Muscle layer of duodenum (tissue), 2 donors: ENCODE data around the gene RAD52.

Experiments used
- H3K27ac ChIP-seq: one replicate; pipeline ENCODE4 v1.7.0; 2013; ENCODE audit warnings: mild to moderate bottlenecking, low read length
- H3K27me3 ChIP-seq: one replicate; pipeline ENCODE4 v1.7.0; 2013; ENCODE audit warnings: low read depth, mild to moderate bottlenecking, control low read depth, low read length
- H3K36me3 ChIP-seq, 2 donors: one replicate each; pipeline ENCODE4 v1.7.0; 2013; ENCODE audit warnings: low read length in 2 of 2, control low read depth in 1 of 2, mild to moderate bottlenecking in 1 of 2; ENCODE audit not compliant: insufficient read depth in 2 of 2, control insufficient read depth in 1 of 2
- H3K4me1 ChIP-seq, 2 donors: one replicate each; pipeline ENCODE4 v1.7.0; 2013; ENCODE audit warnings: low read length in 2 of 2, mild to moderate bottlenecking in 2 of 2, control low read depth in 1 of 2, moderate library complexity in 1 of 2; ENCODE audit not compliant: insufficient read depth in 2 of 2, control insufficient read depth in 1 of 2
- H3K4me3 ChIP-seq, 2 donors: one replicate each; pipeline ENCODE4 v1.7.0; 2013; ENCODE audit warnings: low read length in 2 of 2, low read depth in 1 of 2, mild to moderate bottlenecking in 1 of 2
- H3K9me3 ChIP-seq, 2 donors: one replicate each; pipeline ENCODE4 v1.7.0; 2013; ENCODE audit warnings: low read length in 2 of 2, control low read depth in 1 of 2, mild to moderate bottlenecking in 1 of 2; ENCODE audit not compliant: control insufficient read depth in 1 of 2
- donor health status: healthy.

The RAD52 gene

GRCh38 chr12:897386-897785 is 52.1 kb downstream of the RAD52 start:
- no peaks in the 10 kb centered on the region for H3K9me3 ChIP-seq
- no peaks in the 10 kb centered on the region for H3K4me1 ChIP-seq
- peaks cover 53 to 69% of the 10 kb centered on the region in 2 donors for H3K36me3 ChIP-seq
- no peak overlapping the region for H3K27ac ChIP-seq
- H3K4me3 ChIP-seq: no peak overlapping the region
- no peaks in the 10 kb centered on the region for H3K27me3 ChIP-seq

GRCh38 chr12:896031-896430 is 53.5 kb downstream of the RAD52 start:
- H3K9me3 ChIP-seq: no peaks in the 10 kb centered on the region
- peaks cover 47 to 59% of the 10 kb centered on the region in 2 donors for H3K36me3 ChIP-seq
- no peak overlapping the region for H3K27ac ChIP-seq
- no peaks in the 10 kb centered on the region for H3K4me1 ChIP-seq
- H3K27me3 ChIP-seq: no peaks in the 10 kb centered on the region
- H3K4me3 ChIP-seq: no peak overlapping the region

- no peaks in the 10 kb centered on the region for H3K4me1 ChIP-seq
- no peaks in the 10 kb centered on the region for H3K27me3 ChIP-seq
- peaks cover 44 to 64% of the 10 kb centered on the region in 2 donors for H3K36me3 ChIP-seq
- no peak overlapping the region for H3K27ac ChIP-seq
- H3K9me3 ChIP-seq: no peaks in the 10 kb centered on the region
- H3K4me3 ChIP-seq: no peak overlapping the region
These were observed 55.3 kb downstream of the RAD52 start for GRCh38 chr12:894226-894625.

- H3K36me3 ChIP-seq: peaks cover 82 to 94% of the 10 kb centered on the region in 2 donors
- no peak overlapping the region for H3K4me3 ChIP-seq
- no peaks in the 10 kb centered on the region for H3K27me3 ChIP-seq
- H3K9me3 ChIP-seq: no peaks in the 10 kb centered on the region
- H3K27ac ChIP-seq: no peak overlapping the region
- no peaks in the 10 kb centered on the region for H3K4me1 ChIP-seq
These were observed 63.3 kb downstream of the RAD52 start for GRCh38 chr12:886206-886605.

GRCh38 chr12:885701-886100 is 63.8 kb downstream of the RAD52 start:
- no peaks in the 10 kb centered on the region for H3K27me3 ChIP-seq

GRCh38 chr12:884746-885414 is 64.6 kb downstream of the RAD52 start:
- peaks cover 87 to 98% of the 10 kb centered on the region in 2 donors for H3K36me3 ChIP-seq
- no peak overlapping the region for H3K4me3 ChIP-seq
- H3K27me3 ChIP-seq: no peaks in the 10 kb centered on the region
- H3K4me1 ChIP-seq: no peaks in the 10 kb centered on the region
- H3K27ac ChIP-seq: no peak overlapping the region
- H3K9me3 ChIP-seq: no peaks in the 10 kb centered on the region

More at GRCh38 chr12:885701-886100, 63.8 kb downstream of the RAD52 start:
- peaks cover 84 to 98% of the 10 kb centered on the region in 2 donors for H3K36me3 ChIP-seq
- H3K9me3 ChIP-seq: no peaks in the 10 kb centered on the region
- H3K4me3 ChIP-seq: no peak overlapping the region
- H3K27ac ChIP-seq: no peak overlapping the region
- H3K4me1 ChIP-seq: no peaks in the 10 kb centered on the region

- H3K27ac ChIP-seq: no peak overlapping the region
- no peaks in the 10 kb centered on the region for H3K9me3 ChIP-seq
- H3K36me3 ChIP-seq: peaks cover 72 to 77% of the 10 kb centered on the region in 2 donors
- no peaks in the 10 kb centered on the region for H3K4me1 ChIP-seq
- no peak overlapping the region for H3K4me3 ChIP-seq
- no peaks in the 10 kb centered on the region for H3K27me3 ChIP-seq
These were observed 68.8 kb downstream of the RAD52 start for GRCh38 chr12:880656-881055.

- H3K27me3 ChIP-seq: no peaks in the 10 kb centered on the region
- peaks cover 62 to 66% of the 10 kb centered on the region in 2 donors for H3K36me3 ChIP-seq
- H3K9me3 ChIP-seq: no peaks in the 10 kb centered on the region
- H3K27ac ChIP-seq: no peak overlapping the region
- H3K4me3 ChIP-seq: no peak overlapping the region
- no peaks in the 10 kb centered on the region for H3K4me1 ChIP-seq
These were observed 69.9 kb downstream of the RAD52 start for GRCh38 chr12:879641-880040.

- Histone ChIP-seq H3K27me3 (no peaks in the 10 kb centered on the region), H3K9me3 (no peaks in the 10 kb centered on the region), H3K4me1 (no peaks in the 10 kb centered on the region), H3K36me3 (peaks cover 20 to 32% of the 10 kb centered on the region in 2 donors), H3K4me3 (no peak overlapping the region), H3K27ac (no peak overlapping the region)
These were observed 75.5 kb downstream of the RAD52 start for GRCh38 chr12:873954-874353.

GRCh38 chr12:870378-870777 is 79.1 kb downstream of the RAD52 start:
- peaks cover 30 to 34% of the 10 kb centered on the region in 2 donors for H3K36me3 ChIP-seq
- no peaks in the 10 kb centered on the region for H3K27me3 ChIP-seq
- no peak overlapping the region for H3K27ac ChIP-seq
- H3K4me1 ChIP-seq: no peaks in the 10 kb centered on the region
- no peak overlapping the region for H3K4me3 ChIP-seq
- no peaks in the 10 kb centered on the region for H3K9me3 ChIP-seq

GRCh38 chr12:868722-869121 is 80.8 kb downstream of the RAD52 start:
- Histone ChIP-seq H3K9me3 (no peaks in the 10 kb centered on the region), H3K27ac (no peak overlapping the region), H3K27me3 (no peaks in the 10 kb centered on the region), H3K4me3 (no peak overlapping the region), H3K4me1 (no peaks in the 10 kb centered on the region), H3K36me3 (peaks cover 36 to 39% of the 10 kb centered on the region in 2 donors)

GRCh38 chr12:867905-868304 is 81.6 kb downstream of the RAD52 start:
- no peak overlapping the region for H3K27ac ChIP-seq
- no peaks in the 10 kb centered on the region for H3K27me3 ChIP-seq
- H3K9me3 ChIP-seq: no peaks in the 10 kb centered on the region
- H3K36me3 ChIP-seq: peaks cover 35 to 39% of the 10 kb centered on the region in 2 donors
- H3K4me1 ChIP-seq: no peaks in the 10 kb centered on the region
- H3K4me3 ChIP-seq: no peak overlapping the region
